SK-N-SH treated with all-trans-retinoic acid at 6 μM for 48 hours (cell line): ENCODE results near the gene CSNK1G3.

Experiments
- ATAC-seq: fragments of 200-7000 bp; cut with Tn5 transposase; 3 replicates; pipeline ENCODE4 v1.9.1; 2020; ENCODE audit warnings: mild to moderate bottlenecking, moderate library complexity
- ARNTL ChIP-seq: fragments of 450-650 bp; formaldehyde crosslinking; IDR thresholded peaks from 2 replicates; pipeline ENCODE4 v1.5.0; 2020; ENCODE audit warnings: low read depth, mild to moderate bottlenecking, moderate library complexity, borderline replicate concordance
- BACH2 ChIP-seq: fragments of 250-450 bp; sonication (Bioruptor Pico); IDR thresholded peaks from 2 replicates; pipeline ENCODE4 v1.9.0; 2021; ENCODE audit warnings: mild to moderate bottlenecking, borderline replicate concordance
- ESRRG ChIP-seq: fragments of 250-450 bp; sonication (Bioruptor Pico); IDR thresholded peaks from 2 replicates; pipeline ENCODE4 v1.6.1; 2021; ENCODE audit warnings: mild to moderate bottlenecking
- ISL1 ChIP-seq: fragments of 250-450 bp; sonication (Bioruptor Pico); IDR thresholded peaks from 2 replicates; pipeline ENCODE4 v2.1.2; 2022; ENCODE audit warnings: mild to moderate bottlenecking, moderate library complexity
- OSR1 ChIP-seq: fragments of 250-450 bp; sonication (Bioruptor Pico); IDR thresholded peaks from 2 replicates; pipeline ENCODE4 v1.8.0; 2022; ENCODE audit warnings: moderate library complexity, mild to moderate bottlenecking, inconsistent platforms
- PPARA ChIP-seq: fragments of 250-450 bp; sonication (Bioruptor Pico); IDR thresholded peaks from 2 replicates; pipeline ENCODE4 v1.5.0; 2020; ENCODE audit warnings: mild to moderate bottlenecking, borderline replicate concordance
- SNAI2 ChIP-seq: fragments of 250-450 bp; sonication (Bioruptor Pico); IDR thresholded peaks from 2 replicates; pipeline ENCODE4 v1.5.0; 2020; ENCODE audit warnings: mild to moderate bottlenecking, moderate library complexity
- TCF4 ChIP-seq: fragments of 250-450 bp; sonication (Bioruptor Pico); IDR thresholded peaks from 2 replicates; pipeline ENCODE4 v1.8.0; 2021; ENCODE audit warnings: mild to moderate bottlenecking, moderate library complexity, borderline replicate concordance
- TOX ChIP-seq: fragments of 250-450 bp; sonication (Bioruptor Pico); IDR thresholded peaks from 2 replicates; pipeline ENCODE4 v1.8.0; 2021; ENCODE audit warnings: mild to moderate bottlenecking, moderate library complexity, borderline replicate concordance
- ZC3H10 ChIP-seq: fragments of 250-450 bp; sonication (Bioruptor Pico); IDR thresholded peaks from 2 replicates; pipeline ENCODE4 v1.5.1; 2021; ENCODE audit warnings: mild to moderate bottlenecking, moderate library complexity
- ZFP3 ChIP-seq: fragments of 250-450 bp; sonication (Bioruptor Pico); IDR thresholded peaks from 2 replicates; pipeline ENCODE4 v1.5.0; 2020; ENCODE audit warnings: mild to moderate bottlenecking, moderate library complexity
- ZFP30 ChIP-seq: fragments of 450-650 bp; formaldehyde crosslinking; IDR thresholded peaks from 2 replicates; pipeline ENCODE4 v1.5.0; 2022; ENCODE audit warnings: mild to moderate bottlenecking, moderate library complexity
- ZNF565 ChIP-seq: fragments of 450-650 bp; formaldehyde crosslinking; conservative IDR thresholded peaks from 2 replicates; pipeline ENCODE4 v1.5.0; 2020; ENCODE audit warnings: low read depth, mild to moderate bottlenecking, moderate library complexity
- ZNF70 ChIP-seq: fragments of 450-650 bp; formaldehyde crosslinking; IDR thresholded peaks from 2 replicates; pipeline ENCODE4 v1.5.0; 2020; ENCODE audit warnings: mild to moderate bottlenecking, moderate library complexity
- ZNF8 ChIP-seq: fragments of 450-650 bp; formaldehyde crosslinking; IDR thresholded peaks from 2 replicates; pipeline ENCODE4 v1.5.0; 2020; ENCODE audit warnings: mild to moderate bottlenecking, moderate library complexity
- TF ChIP-seq, protein P1 (sequence below): fragments of 250-450 bp; sonication (Bioruptor Pico); IDR thresholded peaks from 2 replicates; pipeline ENCODE4 v1.5.0; 2020; ENCODE audit warnings: mild to moderate bottlenecking, moderate library complexity
- TF ChIP-seq, protein P2 (sequence below): fragments of 250-450 bp; sonication (Bioruptor Pico); IDR thresholded peaks from 2 replicates; pipeline ENCODE4 v1.5.1; 2021; ENCODE audit warnings: mild to moderate bottlenecking, moderate library complexity
- TF ChIP-seq, protein P3 (sequence below): fragments of 250-450 bp; sonication (Bioruptor Pico); IDR thresholded peaks from 2 replicates; pipeline ENCODE4 v1.5.1; 2020; ENCODE audit warnings: low read depth, mild to moderate bottlenecking, moderate library complexity
- TF ChIP-seq, protein P4 (sequence below): fragments of 250-450 bp; sonication (Bioruptor Pico); IDR thresholded peaks from 2 replicates; pipeline ENCODE4 v1.8.0; 2021; ENCODE audit warnings: low read depth, mild to moderate bottlenecking, moderate library complexity, borderline replicate concordance
- TF ChIP-seq, protein P5 (sequence below): fragments of 250-450 bp; sonication (Bioruptor Pico); IDR thresholded peaks from 2 replicates; pipeline ENCODE4 v1.8.0; 2020; ENCODE audit warnings: mild to moderate bottlenecking, moderate library complexity, borderline replicate concordance

The CSNK1G3 gene

DNA sequence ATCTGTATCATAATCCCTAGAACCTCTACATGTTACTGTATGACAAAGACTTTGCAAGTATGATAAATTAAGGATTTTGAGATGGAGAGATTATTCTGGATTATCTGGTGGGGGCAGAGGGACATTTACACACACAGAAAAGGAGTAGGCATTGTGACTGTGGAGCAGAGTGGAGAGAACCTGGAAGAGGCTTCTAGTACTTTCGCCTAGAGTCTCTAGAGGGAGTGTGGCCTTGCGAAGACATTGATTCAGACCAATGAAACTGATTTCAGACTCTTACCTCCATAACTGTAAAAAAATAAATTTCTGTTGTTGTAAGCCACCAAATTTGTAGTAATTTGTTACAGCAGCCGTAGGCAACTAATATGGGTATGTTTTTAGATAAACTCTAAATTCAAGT, 45.9 kb downstream of the CSNK1G3 start:
- no peak for TF ChIP-seq ZC3H10
- TF ChIP-seq PPARA (CRISPR knock-in tag): no peak
- no peak for TF ChIP-seq TCF4
- TF ChIP-seq, protein P1, sequence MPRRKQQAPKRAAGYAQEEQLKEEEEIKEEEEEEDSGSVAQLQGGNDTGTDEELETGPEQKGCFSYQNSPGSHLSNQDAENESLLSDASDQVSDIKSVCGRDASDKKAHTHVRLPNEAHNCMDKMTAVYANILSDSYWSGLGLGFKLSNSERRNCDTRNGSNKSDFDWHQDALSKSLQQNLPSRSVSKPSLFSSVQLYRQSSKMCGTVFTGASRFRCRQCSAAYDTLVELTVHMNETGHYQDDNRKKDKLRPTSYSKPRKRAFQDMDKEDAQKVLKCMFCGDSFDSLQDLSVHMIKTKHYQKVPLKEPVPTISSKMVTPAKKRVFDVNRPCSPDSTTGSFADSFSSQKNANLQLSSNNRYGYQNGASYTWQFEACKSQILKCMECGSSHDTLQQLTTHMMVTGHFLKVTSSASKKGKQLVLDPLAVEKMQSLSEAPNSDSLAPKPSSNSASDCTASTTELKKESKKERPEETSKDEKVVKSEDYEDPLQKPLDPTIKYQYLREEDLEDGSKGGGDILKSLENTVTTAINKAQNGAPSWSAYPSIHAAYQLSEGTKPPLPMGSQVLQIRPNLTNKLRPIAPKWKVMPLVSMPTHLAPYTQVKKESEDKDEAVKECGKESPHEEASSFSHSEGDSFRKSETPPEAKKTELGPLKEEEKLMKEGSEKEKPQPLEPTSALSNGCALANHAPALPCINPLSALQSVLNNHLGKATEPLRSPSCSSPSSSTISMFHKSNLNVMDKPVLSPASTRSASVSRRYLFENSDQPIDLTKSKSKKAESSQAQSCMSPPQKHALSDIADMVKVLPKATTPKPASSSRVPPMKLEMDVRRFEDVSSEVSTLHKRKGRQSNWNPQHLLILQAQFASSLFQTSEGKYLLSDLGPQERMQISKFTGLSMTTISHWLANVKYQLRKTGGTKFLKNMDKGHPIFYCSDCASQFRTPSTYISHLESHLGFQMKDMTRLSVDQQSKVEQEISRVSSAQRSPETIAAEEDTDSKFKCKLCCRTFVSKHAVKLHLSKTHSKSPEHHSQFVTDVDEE: no peak
- TF ChIP-seq, protein P2, sequence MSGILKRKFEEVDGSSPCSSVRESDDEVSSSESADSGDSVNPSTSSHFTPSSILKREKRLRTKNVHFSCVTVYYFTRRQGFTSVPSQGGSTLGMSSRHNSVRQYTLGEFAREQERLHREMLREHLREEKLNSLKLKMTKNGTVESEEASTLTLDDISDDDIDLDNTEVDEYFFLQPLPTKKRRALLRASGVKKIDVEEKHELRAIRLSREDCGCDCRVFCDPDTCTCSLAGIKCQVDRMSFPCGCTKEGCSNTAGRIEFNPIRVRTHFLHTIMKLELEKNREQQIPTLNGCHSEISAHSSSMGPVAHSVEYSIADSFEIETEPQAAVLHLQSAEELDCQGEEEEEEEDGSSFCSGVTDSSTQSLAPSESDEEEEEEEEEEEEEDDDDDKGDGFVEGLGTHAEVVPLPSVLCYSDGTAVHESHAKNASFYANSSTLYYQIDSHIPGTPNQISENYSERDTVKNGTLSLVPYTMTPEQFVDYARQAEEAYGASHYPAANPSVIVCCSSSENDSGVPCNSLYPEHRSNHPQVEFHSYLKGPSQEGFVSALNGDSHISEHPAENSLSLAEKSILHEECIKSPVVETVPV (CRISPR knock-in tag): no peak
- no peak for TF ChIP-seq ZFP3 (CRISPR knock-in tag)
- no peak for TF ChIP-seq ARNTL
- TF ChIP-seq ZNF8 (CRISPR knock-in tag): no peak
- TF ChIP-seq, protein P3, sequence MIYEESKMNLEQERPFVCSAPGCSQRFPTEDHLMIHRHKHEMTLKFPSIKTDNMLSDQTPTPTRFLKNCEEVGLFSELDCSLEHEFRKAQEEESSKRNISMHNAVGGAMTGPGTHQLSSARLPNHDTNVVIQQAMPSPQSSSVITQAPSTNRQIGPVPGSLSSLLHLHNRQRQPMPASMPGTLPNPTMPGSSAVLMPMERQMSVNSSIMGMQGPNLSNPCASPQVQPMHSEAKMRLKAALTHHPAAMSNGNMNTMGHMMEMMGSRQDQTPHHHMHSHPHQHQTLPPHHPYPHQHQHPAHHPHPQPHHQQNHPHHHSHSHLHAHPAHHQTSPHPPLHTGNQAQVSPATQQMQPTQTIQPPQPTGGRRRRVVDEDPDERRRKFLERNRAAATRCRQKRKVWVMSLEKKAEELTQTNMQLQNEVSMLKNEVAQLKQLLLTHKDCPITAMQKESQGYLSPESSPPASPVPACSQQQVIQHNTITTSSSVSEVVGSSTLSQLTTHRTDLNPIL (CRISPR knock-in tag): no peak
- TF ChIP-seq, protein P4, sequence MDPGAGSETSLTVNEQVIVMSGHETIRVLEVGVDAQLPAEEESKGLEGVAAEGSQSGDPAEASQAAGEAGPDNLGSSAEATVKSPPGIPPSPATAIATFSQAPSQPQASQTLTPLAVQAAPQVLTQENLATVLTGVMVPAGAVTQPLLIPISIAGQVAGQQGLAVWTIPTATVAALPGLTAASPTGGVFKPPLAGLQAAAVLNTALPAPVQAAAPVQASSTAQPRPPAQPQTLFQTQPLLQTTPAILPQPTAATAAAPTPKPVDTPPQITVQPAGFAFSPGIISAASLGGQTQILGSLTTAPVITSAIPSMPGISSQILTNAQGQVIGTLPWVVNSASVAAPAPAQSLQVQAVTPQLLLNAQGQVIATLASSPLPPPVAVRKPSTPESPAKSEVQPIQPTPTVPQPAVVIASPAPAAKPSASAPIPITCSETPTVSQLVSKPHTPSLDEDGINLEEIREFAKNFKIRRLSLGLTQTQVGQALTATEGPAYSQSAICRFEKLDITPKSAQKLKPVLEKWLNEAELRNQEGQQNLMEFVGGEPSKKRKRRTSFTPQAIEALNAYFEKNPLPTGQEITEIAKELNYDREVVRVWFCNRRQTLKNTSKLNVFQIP (CRISPR knock-in tag): no peak
- no peak for TF ChIP-seq ZNF565 (CRISPR knock-in tag)
- TF ChIP-seq OSR1: no peak
- TF ChIP-seq BACH2 (CRISPR knock-in tag): no peak
- TF ChIP-seq SNAI2 (CRISPR knock-in tag): no peak
- TF ChIP-seq, all 23 proteins: peak for 0
- ATAC-seq: no peak

GRCh38 chr5:123558762-123559433, 46.9 kb downstream of the CSNK1G3 start:
- TF ChIP-seq, protein P2 (CRISPR knock-in tag): no peak
- TF ChIP-seq ZNF70 (CRISPR knock-in tag) (no peak), OSR1 (no peak), ISL1 (no peak), ZFP30 (no peak), ARNTL (no peak), ESRRG (CRISPR knock-in tag) (no peak), TOX (CRISPR knock-in tag) (no peak), TCF4 (no peak), ZNF8 (CRISPR knock-in tag) (no peak), ZNF565 (CRISPR knock-in tag) (no peak)
- TF ChIP-seq, protein P3 (CRISPR knock-in tag): no peak
- TF ChIP-seq, protein P1: no peak
- TF ChIP-seq, protein P5, sequence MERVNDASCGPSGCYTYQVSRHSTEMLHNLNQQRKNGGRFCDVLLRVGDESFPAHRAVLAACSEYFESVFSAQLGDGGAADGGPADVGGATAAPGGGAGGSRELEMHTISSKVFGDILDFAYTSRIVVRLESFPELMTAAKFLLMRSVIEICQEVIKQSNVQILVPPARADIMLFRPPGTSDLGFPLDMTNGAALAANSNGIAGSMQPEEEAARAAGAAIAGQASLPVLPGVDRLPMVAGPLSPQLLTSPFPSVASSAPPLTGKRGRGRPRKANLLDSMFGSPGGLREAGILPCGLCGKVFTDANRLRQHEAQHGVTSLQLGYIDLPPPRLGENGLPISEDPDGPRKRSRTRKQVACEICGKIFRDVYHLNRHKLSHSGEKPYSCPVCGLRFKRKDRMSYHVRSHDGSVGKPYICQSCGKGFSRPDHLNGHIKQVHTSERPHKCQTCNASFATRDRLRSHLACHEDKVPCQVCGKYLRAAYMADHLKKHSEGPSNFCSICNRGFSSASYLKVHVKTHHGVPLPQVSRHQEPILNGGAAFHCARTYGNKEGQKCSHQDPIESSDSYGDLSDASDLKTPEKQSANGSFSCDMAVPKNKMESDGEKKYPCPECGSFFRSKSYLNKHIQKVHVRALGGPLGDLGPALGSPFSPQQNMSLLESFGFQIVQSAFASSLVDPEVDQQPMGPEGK: no peak
- TF ChIP-seq, protein P4 (CRISPR knock-in tag): no peak
- no peak for ATAC-seq
